ENCODE data around the gene RABEP1.

DNA sequence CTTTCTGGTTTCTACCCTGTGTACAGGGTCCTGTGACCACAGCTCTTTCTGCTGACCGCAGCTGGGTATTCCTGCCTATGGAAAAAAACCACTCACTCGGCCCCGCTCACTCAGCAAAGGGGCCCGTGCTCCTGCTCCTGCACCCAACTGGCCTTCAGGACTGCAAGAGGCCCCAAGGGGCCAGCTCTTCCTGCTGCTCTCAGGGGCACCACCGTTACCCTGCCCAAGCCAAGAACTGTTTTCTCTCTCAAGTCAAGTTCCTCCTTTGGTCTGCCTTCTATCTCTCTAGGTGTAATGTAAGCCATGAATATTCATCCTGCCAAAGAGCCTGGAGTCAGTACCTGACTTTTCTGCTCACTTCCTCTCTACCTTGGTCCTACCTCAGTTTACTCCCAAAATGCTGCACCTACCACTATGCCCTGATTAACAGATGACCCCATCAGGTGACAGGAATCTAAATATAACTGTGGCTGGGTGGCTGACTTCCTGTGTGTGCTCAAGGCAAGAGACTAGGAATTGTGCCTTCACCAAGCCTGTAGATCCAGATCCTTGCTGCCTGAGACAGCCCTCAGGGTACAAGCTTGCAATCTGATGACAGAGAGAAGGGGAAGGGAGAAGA is 27.1 kb upstream of the RABEP1 start:
- TF ChIP-seq EZH2phosphoT487 (IDR thresholded peaks at IDR 0.05; ENCODE audit: unreplicated experiment) = no peak
- TF ChIP-seq EZH2 (IDR thresholded peaks at IDR 0.05; ENCODE audit: low read depth, unreplicated experiment) = no peak
- TF ChIP-seq POLR2AphosphoS5 (IDR thresholded peaks at IDR 0.05; ENCODE audit: low read depth) = no peak
- no peak for TF ChIP-seq CTCF (conservative IDR thresholded peaks at IDR 0.05; ENCODE audit: low read depth in 2 of 2)
- TF ChIP-seq CREB1 (CRISPR knock-in tag; IDR thresholded peaks at IDR 0.05; ENCODE audit: low read depth) = no peak
- TF ChIP-seq REST (IDR thresholded peaks at IDR 0.05; ENCODE audit: unreplicated experiment) = no peak
- TF ChIP-seq NANOG (IDR thresholded peaks at IDR 0.05; ENCODE audit: borderline replicate concordance) = no peak
- TF ChIP-seq JUNB (IDR thresholded peaks at IDR 0.05; ENCODE audit: unreplicated experiment) = no peak
- no peak for TF ChIP-seq ETS1 (IDR thresholded peaks at IDR 0.05)
- no peak for TF ChIP-seq ZNF114 (CRISPR knock-in tag; IDR thresholded peaks at IDR 0.05)
- no peak for TF ChIP-seq STAT1 (IDR thresholded peaks at IDR 0.05; ENCODE audit: unreplicated experiment)

Data from GM23338 (cell line).